Gastroesophageal sphincter (tissue), 3 donors: ENCODE measurements around the gene ZBTB25.

ENCODE experiments used
- POLR2AphosphoS5 ChIP-seq: sonication (generic); formaldehyde crosslinking; IDR thresholded peaks from one replicate; pipeline ENCODE4 v1.6.1; 2017; ENCODE audit warnings: antibody characterized with exemption
- TF ChIP-seq, protein P1 (sequence below), 4 experiments: fragments of 200-600 bp in 2 of 4; fragments of 450-650 bp in 2 of 4; sonication (generic) in 1 of 4; IDR thresholded peaks; one replicate each; pipeline ENCODE4 v1.5.1; 2017 to 2019; ENCODE audit warnings: antibody characterized with exemption in 4 of 4, mild to moderate bottlenecking in 2 of 4, moderate library complexity in 2 of 4

DNA sequence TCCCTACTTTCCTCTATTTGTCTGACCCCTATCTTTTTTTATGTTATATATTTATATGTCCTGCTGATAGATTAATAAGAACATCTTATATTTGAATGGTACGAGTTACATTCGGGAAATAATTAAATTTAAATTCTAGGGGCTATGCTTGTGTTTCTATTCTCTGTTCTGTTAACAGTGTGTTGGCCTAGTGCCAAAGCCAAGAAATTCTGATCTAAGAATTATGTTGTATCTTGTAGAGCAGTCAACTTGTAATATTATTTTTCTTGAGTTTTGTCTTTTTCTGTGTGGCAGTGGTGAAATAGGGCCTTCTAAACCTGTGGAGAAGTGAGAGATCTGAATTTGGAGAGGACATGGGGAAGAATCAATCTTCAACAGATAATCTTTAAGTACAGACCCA is 27.9 kb upstream of the ZBTB25 start:
- TF ChIP-seq POLR2AphosphoS5: no peak
- TF ChIP-seq, protein P1, sequence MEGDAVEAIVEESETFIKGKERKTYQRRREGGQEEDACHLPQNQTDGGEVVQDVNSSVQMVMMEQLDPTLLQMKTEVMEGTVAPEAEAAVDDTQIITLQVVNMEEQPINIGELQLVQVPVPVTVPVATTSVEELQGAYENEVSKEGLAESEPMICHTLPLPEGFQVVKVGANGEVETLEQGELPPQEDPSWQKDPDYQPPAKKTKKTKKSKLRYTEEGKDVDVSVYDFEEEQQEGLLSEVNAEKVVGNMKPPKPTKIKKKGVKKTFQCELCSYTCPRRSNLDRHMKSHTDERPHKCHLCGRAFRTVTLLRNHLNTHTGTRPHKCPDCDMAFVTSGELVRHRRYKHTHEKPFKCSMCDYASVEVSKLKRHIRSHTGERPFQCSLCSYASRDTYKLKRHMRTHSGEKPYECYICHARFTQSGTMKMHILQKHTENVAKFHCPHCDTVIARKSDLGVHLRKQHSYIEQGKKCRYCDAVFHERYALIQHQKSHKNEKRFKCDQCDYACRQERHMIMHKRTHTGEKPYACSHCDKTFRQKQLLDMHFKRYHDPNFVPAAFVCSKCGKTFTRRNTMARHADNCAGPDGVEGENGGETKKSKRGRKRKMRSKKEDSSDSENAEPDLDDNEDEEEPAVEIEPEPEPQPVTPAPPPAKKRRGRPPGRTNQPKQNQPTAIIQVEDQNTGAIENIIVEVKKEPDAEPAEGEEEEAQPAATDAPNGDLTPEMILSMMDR (IDR thresholded peaks at IDR 0.05): no peak
